ENCODE measurements around the gene POU2AF2.
A peak's percentile ranks its signal among the peaks of the same experiment; 100 is the strongest.

The POU2AF2 gene

DNA sequence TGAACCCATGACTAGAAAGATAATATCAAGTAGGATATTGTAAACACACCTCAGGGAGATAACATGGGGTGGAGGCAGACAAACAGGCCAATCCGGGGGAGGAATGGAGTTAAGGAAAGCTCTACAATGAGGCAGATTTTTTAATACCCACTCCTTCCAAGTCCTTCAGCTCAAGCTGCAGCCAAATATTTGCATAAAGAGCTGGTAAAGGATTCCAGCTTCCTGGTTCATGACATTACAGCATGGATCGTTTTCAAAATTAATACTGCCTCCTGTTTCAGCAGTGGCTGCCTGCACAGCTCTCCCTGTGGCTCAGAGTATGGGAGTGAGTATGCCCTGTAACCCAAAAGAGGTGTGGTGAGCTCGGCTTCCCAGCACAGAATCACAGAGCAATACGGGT, 57.9 kb downstream of the POU2AF2 start (continued):
- TF ChIP-seq MYNN (tag by site-specific recombination; IDR thresholded peaks at IDR 0.05; ENCODE audit: borderline replicate concordance) = no peak
- peak; percentile 75; the same call in 1 of the 2 replicates for TF ChIP-seq TRIM28 (IDR thresholded peaks at IDR 0.05; ENCODE audit: borderline replicate concordance, low read length)
- TF ChIP-seq OSR2 (tag by site-specific recombination; IDR thresholded peaks at IDR 0.05) = peak; percentile 58; the same call in 1 of the 2 replicates

DNA sequence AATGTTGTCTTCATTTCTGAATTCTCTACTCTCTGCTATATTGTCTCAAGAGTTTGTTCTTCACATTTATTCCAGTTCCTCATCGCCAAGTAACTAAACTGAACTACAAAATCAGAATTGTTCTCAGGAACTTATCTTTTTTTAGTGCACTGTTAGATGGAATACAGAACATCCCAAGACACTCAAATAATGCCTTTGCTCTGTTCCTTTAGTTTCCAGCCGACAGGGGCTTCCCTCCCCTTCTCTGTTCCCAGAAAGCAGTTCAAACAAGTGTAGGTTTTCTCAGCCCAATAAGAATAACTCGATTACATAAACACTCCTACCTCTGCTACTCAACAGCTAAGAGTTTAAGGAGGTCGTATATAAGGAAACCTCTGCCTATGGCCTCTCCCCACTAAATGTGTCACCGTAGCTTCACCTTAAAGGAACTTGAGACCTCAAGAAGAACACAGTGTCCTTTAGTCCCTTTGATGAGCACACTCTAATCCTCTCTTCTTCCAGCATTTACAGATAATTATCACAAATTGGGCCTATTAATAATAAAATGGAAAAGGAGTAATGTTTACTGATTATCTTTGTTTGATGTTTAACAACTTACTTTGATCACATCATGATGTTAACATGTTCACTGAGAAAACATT, 59.8 kb downstream of the POU2AF2 start:
- H3K4me1 ChIP-seq (ENCODE audit: control insufficient read depth, insufficient read depth, low read length) = no peaks in the 10 kb centered on the region
- H3K9me3 ChIP-seq (ENCODE audit: control insufficient read depth, insufficient read depth, low read depth, low read length) = no peaks in the 10 kb centered on the region
- H3K4me3 ChIP-seq (ENCODE audit: low read depth, low read length) = no peak overlapping the region
- no peaks in the 10 kb centered on the region for H3K36me3 ChIP-seq (ENCODE audit: control insufficient read depth in 2 of 2, insufficient read depth in 1 of 2, low read length in 2 of 2)
- no peak for TF ChIP-seq ZNF423 (tag by site-specific recombination; IDR thresholded peaks at IDR 0.05)
- no peak for TF ChIP-seq ZNF544 (tag by site-specific recombination; IDR thresholded peaks at IDR 0.05)
- no peak for TF ChIP-seq ZNF785 (tag by site-specific recombination; IDR thresholded peaks at IDR 0.05)
- TF ChIP-seq ZIC2 (tag by site-specific recombination; IDR thresholded peaks at IDR 0.05) = no peak
- TF ChIP-seq ZNF426 (tag by site-specific recombination; IDR thresholded peaks at IDR 0.05) = no peak
- no peak for TF ChIP-seq ZNF747 (tag by site-specific recombination; IDR thresholded peaks at IDR 0.05)
- TF ChIP-seq FEZF1 (tag by site-specific recombination; IDR thresholded peaks at IDR 0.05) = no peak
- TF ChIP-seq OVOL3 (tag by site-specific recombination; IDR thresholded peaks at IDR 0.05) = no peak
- no peak for TF ChIP-seq ZNF184 (tag by site-specific recombination; IDR thresholded peaks at IDR 0.05)
- no peak for TF ChIP-seq ZNF707 (tag by site-specific recombination; IDR thresholded peaks at IDR 0.05)
- TF ChIP-seq, protein P1, sequence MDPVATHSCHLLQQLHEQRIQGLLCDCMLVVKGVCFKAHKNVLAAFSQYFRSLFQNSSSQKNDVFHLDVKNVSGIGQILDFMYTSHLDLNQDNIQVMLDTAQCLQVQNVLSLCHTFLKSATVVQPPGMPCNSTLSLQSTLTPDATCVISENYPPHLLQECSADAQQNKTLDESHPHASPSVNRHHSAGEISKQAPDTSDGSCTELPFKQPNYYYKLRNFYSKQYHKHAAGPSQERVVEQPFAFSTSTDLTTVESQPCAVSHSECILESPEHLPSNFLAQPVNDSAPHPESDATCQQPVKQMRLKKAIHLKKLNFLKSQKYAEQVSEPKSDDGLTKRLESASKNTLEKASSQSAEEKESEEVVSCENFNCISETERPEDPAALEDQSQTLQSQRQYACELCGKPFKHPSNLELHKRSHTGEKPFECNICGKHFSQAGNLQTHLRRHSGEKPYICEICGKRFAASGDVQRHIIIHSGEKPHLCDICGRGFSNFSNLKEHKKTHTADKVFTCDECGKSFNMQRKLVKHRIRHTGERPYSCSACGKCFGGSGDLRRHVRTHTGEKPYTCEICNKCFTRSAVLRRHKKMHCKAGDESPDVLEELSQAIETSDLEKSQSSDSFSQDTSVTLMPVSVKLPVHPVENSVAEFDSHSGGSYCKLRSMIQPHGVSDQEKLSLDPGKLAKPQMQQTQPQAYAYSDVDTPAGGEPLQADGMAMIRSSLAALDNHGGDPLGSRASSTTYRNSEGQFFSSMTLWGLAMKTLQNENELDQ (tag by site-specific recombination; IDR thresholded peaks at IDR 0.05; ENCODE audit: low read depth) = no peak
- TF ChIP-seq, protein P2, sequence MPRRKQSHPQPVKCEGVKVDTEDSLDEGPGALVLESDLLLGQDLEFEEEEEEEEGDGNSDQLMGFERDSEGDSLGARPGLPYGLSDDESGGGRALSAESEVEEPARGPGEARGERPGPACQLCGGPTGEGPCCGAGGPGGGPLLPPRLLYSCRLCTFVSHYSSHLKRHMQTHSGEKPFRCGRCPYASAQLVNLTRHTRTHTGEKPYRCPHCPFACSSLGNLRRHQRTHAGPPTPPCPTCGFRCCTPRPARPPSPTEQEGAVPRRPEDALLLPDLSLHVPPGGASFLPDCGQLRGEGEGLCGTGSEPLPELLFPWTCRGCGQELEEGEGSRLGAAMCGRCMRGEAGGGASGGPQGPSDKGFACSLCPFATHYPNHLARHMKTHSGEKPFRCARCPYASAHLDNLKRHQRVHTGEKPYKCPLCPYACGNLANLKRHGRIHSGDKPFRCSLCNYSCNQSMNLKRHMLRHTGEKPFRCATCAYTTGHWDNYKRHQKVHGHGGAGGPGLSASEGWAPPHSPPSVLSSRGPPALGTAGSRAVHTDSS (tag by site-specific recombination; IDR thresholded peaks at IDR 0.05) = no peak
- no peak for TF ChIP-seq ZNF146 (tag by site-specific recombination; IDR thresholded peaks at IDR 0.05)
- TF ChIP-seq, protein P3, sequence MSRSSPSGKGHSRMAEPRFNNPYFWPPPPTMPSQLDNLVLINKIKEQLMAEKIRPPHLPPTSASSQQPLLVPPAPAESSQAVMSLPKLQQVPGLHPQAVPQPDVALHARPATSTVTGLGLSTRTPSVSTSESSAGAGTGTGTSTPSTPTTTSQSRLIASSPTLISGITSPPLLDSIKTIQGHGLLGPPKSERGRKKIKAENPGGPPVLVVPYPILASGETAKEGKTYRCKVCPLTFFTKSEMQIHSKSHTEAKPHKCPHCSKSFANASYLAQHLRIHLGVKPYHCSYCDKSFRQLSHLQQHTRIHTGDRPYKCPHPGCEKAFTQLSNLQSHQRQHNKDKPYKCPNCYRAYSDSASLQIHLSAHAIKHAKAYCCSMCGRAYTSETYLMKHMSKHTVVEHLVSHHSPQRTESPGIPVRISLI (tag by site-specific recombination; IDR thresholded peaks at IDR 0.05) = no peak
- TF ChIP-seq, protein P4, sequence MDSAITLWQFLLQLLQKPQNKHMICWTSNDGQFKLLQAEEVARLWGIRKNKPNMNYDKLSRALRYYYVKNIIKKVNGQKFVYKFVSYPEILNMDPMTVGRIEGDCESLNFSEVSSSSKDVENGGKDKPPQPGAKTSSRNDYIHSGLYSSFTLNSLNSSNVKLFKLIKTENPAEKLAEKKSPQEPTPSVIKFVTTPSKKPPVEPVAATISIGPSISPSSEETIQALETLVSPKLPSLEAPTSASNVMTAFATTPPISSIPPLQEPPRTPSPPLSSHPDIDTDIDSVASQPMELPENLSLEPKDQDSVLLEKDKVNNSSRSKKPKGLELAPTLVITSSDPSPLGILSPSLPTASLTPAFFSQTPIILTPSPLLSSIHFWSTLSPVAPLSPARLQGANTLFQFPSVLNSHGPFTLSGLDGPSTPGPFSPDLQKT (IDR thresholded peaks at IDR 0.05; ENCODE audit: borderline replicate concordance, low read depth, low read length) = no peak
- no peak for TF ChIP-seq ZNF549 (tag by site-specific recombination; IDR thresholded peaks at IDR 0.05)
- TF ChIP-seq ZNF214 (tag by site-specific recombination; IDR thresholded peaks at IDR 0.05; ENCODE audit: borderline replicate concordance) = no peak
- no peak for TF ChIP-seq ZEB2 (tag by site-specific recombination; IDR thresholded peaks at IDR 0.05)
- TF ChIP-seq, protein P5, sequence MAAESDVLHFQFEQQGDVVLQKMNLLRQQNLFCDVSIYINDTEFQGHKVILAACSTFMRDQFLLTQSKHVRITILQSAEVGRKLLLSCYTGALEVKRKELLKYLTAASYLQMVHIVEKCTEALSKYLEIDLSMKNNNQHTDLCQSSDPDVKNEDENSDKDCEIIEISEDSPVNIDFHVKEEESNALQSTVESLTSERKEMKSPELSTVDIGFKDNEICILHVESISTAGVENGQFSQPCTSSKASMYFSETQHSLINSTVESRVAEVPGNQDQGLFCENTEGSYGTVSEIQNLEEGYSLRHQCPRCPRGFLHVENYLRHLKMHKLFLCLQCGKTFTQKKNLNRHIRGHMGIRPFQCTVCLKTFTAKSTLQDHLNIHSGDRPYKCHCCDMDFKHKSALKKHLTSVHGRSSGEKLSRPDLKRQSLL (tag by site-specific recombination; IDR thresholded peaks at IDR 0.05) = no peak
- TF ChIP-seq SP7 (tag by site-specific recombination; IDR thresholded peaks at IDR 0.05) = no peak
- no peak overlapping the region for H3K27ac ChIP-seq (ENCODE audit: extremely low read depth, low read depth, low read length)
- ChIA-PET POLR2A (no interaction called here), CTCF (interaction anchor here (0.6 kb wide), 1 partner anchor 44 kb away, joined by 4 read pairs; no protein-coding TSS in a partner anchor)

Measured in HEK293 (cell line).